Ureter (tissue), 1 donor: ENCODE measurements around the gene ISYNA1. TPM values are rescaled to one million over a fixed set of nuclear protein-coding genes. Genes with fewer than 3 reads are reported as not detected.

ENCODE experiments used
- DNase-seq: peaks from one replicate; pipeline ENCODE4 v3.0.0-alpha.2; 2020; ENCODE audit warnings: low spot score
- total RNA-seq: library from RNA; stranded (reverse); gene quantifications from one replicate; pipeline ENCODE4 v1.2.4, GENCODE V29; 2023
- donor health status: DM: yes; HTN: yes; CAD: no.

Gene ISYNA1
- total RNA-seq, 1 donor from 2014 or later = 116 TPM

GRCh38 chr19:18443831-18444230 lies 5.9 kb upstream of the ISYNA1 start:
- no peak for DNase-seq

DNA sequence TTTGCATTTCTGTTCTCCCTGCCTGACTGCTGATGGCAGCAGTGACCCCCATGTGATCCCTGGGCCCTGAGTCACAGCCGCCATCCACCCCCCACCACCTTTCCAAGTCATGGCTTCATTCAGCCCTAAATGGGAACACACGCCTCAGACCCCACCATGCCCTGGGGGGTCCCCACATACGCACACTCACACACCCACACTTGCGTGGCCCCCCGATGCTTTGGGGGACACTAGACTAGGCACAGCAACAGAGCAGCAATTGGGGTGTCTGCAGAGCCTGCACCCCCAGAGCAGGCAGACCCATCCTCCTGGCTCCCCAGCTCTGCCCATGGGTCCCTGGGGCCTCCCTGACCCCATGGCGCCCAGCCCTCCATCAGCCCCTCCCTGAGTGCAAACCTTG lies 5.5 kb upstream of the ISYNA1 start:
- no peak for DNase-seq

DNA sequence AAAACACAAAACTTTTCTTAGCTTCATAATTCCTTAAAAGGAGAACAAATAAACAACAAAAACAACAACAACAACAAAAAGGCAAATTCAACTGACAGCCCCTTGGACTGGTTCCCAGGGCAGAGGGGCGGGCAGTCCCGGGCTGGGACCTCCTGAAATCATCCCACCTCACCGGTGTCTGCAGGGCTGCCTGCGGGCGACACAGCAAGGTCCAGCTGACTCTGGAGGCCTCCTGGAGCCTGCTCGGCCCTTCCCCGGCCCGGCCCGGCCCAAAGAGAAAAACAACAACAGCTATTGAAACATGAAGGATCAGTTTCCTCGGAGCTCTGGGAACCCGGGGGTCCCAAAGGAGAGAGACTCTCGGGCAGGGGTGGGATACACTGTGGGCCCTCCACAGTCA lies 5.0 kb upstream of the ISYNA1 start:
- no peak for DNase-seq

DNA sequence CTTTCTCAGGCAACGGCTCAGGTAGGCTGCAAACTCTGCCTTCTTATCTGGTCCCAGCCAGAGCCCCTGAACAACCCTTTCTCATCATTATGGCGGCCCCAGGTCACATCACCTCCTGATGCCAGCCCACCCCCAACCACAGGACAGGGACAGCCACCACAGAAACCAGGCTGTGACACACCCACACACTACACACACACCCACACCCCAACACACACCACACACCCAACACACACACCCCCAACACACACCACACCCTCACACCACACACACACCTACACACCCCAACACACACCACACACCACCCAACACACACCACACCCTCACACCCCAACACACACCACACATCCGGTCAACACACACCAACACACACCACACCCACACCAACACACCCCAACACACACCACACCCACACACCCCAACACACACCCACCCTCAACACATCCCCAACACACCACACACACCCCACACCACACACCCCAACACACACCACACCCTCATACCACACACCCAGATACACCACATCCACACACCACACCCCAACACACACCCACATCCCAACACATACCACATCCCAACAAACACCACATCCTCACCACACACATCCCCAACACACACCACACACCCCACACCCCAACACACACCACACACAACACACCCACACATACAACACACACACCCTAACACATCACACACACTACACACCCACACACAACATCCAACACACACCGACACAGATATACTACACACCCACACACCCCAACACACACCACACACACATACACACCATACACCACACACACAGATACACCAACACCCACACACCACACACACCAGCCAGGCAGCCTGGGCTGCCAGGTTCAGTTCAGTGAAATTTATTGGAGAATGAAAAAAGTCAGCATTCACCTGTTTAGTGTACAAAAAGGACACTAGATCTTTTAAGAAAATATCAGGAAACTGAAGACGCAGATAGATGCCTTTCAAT lies 4.2 kb upstream of the ISYNA1 start:
- DNase-seq = no peak

- DNase-seq = no peak
Observed at GRCh38 chr19:18440936-18441803, 3.2 kb upstream of the ISYNA1 start.

DNA sequence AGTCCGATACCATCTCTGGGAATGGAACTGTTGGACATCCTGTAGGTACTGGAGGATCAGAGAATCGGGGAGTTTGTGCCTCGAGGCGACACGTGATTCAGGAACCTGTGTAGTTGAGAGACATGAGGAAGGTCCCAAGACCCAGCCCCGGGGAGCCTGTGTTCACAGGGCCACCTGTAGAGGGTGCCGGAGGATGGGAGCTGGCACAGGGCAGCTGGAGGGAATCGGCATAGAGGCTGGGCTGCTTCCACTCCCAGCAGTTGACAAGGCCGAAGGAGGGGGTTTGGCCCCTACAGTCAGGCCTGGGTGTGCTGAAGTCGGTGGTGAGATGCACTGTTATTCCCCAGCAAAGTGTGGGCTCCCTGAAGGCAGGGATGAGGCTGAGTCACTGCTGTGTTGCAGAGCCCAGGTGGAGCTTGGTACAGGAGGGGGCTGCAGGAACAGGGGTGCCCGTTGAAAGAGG lies 2.5 kb upstream of the ISYNA1 start:
- DNase-seq = no peak

GRCh38 chr19:18439910-18440237 lies 1.9 kb upstream of the ISYNA1 start:
- DNase-seq = no peak

- no peak for DNase-seq
Observed at GRCh38 chr19:18439025-18439909, 1.3 kb upstream of the ISYNA1 start.

GRCh38 chr19:18438331-18439024 lies 545 bp upstream of the ISYNA1 start:
- peak; percentile 79 for DNase-seq

GRCh38 chr19:18436671-18437490 lies 1.1 kb downstream of the ISYNA1 start:
- DNase-seq = peak; percentile 84

- DNase-seq = no peak
Observed at GRCh38 chr19:18435842-18436670, 1.9 kb downstream of the ISYNA1 start.

DNA sequence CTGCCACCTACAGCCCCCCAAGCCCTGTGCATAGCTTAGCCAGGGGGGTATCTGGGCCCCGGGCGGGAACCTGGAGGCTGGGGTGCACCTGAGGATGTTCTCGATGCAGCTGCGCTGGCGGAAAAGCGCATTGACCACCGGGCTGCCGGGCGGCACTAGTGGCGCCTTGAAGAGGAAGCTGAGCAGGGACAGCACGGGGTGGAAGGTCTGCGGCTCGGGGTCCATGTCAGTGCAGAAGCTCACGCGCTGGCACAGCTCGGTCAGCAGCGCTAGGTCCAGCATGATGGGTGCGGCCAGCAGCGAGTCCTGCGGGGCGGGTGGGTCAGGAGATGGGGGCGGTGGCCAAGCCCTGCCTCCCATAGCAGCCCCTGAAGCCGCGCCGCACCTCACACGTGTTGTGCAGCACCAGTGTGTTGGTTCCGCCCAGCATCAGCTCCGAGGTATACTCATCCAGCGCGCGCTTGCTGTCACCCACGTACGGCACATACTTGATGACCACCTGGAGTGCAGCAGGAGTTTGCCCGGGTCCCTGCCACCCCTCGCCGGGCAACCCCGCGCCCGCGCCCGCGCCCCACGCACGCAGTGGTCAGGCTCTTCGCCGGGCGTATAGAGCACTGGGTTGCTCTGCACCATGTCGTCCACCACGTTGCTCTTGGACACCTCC lies 2.6 kb downstream of the ISYNA1 start:
- no peak for DNase-seq

- DNase-seq = no peak
Observed at GRCh38 chr19:18434411-18435175, 3.3 kb downstream of the ISYNA1 start.

DNA sequence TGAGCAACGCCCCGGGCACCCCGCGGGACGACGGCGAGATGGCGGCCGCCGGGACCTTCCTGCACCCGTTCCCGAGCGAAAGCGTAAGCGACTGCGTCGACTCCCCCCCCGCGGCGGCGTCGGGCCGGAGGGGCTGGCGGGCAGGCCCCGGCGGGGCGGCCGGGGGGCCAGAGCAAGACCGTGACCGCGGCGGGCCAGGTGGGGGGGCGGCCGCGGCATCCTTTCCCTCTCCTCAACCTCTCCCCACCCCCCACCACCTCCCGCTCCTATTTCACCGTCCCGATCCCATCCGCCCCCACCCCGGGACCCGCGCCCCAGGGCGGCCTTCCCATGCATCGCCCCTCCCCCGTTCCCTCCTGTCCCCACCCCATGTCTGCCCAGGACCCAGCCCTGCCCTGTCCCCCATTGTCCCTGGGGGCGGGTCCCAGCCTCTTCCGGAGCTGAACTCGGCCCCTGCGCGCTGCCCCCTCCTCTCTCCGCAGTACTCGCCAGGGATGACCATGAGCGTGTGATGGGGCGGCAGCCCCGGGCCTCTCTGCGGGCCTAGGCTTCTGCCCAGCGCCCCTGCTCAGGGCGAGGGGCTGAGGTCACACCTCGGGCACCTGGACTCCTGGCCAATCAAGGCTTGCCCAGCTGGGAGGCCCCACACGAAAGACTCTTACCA lies 4.1 kb downstream of the ISYNA1 start:
- no peak for DNase-seq

DNA sequence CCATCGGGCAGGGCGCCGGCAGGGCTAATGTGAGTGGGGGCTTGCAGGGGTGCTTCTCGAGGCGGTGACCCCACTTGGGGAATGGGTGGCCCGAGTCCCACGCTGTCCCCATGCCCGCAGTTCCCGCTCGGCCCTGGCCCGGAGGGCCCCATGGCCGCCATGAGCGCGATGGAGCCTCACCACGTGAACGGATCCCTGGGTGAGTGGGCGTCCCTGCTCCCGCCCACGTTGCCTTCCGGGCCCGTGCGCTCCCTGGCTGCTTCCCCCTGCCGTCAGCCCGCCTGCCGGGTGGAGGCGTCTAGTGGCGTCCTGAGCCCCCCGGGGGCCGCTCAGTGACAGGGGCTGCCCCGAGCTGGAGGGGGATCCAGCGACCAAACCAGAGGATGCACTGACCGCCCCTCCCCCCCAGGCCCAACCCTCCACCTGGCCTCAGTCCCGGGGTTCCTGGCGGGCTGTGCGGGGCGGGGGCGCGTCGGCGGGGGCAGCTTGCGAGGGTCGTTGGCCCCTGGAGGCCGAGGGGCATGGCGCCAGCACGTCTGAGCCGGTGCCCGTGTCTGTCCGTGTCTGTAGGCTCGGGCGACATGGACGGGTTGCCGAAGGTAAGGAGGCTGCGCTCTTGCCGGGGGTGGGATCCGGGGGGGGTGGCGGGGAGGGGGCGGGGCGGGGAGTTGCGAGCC lies 4.8 kb downstream of the ISYNA1 start:
- no peak for DNase-seq

DNA sequence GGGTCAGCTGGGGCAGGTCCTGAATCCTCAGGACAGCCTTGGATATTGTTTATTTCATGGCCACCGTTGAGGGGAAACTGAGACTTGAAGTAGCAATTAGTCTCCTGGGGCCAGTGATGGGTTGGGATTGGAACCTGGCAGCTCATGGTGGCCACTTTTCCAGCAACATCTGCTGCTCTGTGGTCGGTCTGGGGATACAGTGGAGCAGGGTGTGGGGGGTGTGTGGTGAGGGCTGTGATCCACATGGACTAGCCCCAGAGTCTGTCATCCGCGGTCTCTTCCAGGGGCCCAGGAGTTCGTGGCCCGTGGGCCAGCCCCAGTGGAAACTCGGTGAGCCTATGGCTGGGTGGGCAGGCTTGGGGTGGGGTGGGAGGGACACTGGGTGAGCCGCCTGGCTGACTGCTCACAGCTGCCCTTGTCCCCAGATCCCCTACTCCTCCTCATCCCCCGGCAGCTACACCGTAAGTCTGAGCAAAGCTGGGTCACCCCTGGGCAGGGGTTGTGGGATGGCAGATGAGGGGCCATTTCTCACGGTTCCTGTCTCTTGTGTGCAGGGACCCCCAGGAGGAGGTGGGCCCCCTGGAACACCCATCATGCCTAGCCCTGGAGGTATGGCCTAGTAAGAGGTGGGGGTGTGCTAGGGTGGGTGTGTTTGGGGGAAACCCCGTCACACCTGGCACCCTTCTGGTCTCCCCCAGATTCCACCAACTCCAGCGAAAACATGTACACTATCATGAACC lies 5.5 kb downstream of the ISYNA1 start:
- DNase-seq = no peak
